CD4-positive, alpha-beta T cell treated with Interleukin-15 for 4 hours (primary cell): ENCODE data around the gene PMVK.
A peak's percentile ranks its signal among the peaks of the same experiment; 100 is the strongest.

ENCODE experiments used
- DNase-seq: peaks from one replicate; pipeline ENCODE4 v3.0.0-alpha.2; 2020; ENCODE audit warnings: low spot score

PMVK gene

DNA sequence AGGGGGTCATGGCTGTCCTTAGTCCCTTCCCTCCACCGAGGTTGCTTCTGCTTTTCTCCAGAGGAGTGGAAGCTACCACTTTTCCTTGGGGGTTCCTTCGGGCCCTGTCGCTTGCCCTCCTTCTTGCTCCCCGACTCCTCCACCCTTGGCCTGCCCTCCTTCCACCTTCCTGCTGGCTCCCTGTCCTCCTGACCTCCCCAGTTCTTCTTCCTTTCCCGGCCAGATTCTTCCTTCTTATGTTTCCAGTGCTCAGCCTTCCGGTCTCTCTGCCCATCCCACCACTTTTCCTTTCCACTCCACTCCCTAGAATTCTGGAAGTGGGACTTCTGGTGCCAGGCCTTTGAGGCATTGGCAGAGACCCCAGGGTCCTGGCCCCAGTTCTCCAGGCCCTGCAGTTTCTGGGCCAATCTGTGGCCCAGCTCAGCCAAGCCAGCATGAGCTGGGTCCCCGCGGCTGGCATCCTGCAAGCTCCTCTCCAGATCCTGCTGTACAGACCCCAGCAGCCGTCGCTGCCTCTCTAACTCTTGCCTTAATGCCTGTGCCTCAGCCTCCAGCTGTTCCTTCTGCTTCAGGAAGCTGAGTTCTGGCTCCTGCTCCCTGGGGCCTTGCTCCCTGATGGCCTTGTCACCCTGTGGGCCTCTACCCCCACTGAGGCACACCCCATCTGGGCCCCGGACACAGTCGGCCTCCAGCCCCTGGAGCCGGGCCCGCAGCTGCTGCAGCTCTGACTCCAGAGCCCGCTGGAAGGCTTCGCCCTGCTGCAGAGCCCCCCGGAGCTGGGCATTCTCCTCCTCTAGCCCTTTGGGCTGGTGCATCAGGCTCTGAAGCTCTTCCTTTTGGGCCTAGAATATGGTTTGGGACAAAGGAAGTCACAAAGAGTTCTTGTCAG is 9.7 kb upstream of the PMVK start:
- no peak for DNase-seq

DNA sequence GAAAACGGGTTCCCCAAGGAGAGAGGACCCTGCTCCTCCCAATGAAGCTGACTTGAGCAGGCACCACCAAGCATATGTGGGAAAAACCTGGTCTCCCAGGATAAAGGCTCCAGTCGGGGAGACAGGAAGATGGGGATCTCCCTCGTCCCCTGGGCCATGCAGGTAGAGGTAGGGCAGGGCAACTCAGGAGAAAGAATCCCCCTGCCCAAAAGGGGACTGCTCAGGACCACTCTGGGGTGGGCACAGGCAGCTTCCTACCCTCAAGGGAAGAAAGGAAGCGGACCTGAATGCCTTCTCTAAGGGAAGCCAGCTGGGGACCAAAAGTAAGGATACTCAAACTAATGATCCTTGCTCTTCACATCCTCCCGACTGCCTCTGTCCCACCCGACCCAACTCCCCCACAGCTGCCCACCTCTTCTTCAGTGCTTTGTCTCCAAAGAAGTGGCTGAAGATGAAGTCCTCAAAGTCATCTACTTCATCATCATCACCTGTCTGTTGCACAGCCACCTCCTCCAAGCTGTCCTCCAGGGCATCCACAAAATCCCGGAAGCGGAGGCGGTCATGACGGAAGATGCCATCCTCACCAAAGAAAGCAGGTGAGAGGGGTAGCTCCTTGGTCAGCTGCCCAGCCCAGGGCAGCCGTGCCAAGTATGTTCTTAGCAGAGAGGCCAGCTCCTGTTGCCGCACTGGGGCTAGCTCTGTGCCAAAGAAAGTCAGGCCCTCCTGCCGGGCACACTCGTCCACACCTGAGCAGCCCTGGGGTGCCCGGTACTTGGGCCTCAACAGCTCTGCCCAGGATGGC is 8.8 kb upstream of the PMVK start:
- DNase-seq, result no peak

DNA sequence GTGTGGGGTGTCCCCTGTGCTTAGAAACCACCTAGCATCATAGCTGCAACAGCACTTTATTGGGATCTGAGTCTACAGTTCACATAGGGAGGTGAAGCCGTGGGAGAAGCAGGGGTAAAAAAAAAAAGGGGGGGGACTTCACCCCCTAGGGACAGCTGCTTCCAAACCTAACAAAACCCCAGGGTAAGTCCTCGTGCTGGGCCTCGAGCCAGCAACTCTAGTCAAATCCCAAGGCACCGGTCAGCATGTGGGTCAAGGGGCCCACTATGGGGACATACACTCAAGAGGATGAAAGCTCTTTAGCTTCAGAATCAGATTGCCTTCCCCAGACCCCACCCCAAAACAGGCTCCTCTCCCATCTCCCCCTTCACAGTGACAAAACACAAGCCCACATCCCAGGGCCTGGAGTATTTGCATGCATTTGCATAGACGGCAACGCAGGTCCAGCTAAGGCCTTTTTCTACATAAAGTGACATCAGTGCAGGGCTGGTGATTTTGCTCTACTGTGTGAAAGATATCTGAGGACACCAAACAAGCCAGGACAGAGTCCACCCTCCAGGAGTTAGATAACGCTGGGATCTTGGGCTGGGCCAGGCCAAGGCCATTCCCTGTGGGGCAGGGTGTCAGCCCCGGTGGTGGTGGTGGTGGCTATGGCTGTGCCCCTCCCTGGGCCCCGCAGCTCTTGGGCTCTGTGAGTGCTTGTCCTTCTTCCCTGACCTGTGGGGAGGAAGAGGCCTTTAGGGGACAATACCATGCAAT is 8.1 kb upstream of the PMVK start:
- no peak for DNase-seq

DNA sequence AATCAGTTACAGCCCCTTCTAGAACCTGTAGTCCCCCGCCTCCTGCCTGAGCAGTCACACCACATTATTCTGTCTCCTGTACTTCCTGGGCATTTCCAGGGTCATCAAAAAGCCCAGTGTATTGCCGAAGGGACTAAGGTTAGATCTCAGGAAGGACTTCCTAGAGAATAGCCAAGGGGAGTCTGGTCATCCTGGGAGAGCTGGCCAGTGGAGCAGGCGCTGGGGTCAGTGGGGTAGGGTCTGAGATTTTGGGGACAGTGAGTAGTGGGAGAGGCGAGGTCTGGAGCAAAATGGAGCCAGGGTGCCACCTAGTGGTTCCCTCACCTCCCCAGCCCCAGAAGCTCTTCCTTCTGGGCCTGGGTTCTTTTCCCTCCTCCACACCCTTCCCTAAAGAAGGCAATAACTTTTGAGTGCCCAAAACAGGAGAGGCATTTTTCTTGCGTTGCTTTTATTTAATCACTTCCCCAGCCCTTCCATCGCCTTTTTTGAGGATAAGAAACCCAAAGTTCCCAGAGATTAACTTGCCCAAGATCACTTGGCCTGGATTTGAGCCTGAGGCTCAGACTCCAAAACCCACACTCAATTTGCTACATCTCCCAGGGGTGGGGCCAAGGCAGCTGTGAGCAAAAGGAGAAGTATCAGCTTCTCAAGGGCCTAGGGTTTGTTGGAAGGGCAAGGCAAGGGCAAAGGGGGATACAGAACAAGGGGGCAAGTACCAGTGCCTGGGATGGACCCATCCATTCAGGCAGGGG is 7.3 kb upstream of the PMVK start:
- peak; percentile 23 for DNase-seq

DNA sequence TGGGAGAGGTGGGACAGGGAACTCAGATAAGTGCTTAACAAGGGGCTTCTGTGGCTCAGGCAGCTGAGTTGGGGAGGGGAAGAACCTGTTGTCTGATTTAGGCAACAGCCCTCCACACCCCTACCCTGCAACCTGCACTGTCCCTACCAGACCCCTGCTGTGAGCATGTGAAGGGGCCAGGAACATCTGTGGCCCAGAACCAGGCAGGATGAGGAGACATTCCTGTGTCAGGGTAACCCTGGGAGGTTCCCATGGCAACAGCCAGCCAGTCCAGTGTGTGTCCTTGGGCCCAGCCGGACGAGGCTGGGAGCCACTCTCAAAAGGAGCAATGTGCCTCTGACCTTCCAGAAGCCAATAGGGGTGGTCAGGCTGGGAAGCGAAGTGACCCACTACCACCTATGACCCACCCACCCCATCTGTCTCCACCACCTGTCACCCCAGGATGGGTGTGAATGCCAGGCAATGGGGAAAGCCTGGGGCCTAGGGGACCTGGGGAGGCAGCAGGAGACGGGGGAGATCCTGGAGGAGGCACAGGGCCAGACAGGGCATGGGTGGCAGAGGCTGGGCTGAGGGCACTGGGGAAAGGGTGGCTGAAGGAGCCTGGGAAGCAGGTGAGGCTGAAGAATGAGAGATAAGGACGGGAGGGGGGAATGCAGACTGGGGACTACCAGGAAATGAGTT is 5.0 kb upstream of the PMVK start:
- no peak for DNase-seq

DNA sequence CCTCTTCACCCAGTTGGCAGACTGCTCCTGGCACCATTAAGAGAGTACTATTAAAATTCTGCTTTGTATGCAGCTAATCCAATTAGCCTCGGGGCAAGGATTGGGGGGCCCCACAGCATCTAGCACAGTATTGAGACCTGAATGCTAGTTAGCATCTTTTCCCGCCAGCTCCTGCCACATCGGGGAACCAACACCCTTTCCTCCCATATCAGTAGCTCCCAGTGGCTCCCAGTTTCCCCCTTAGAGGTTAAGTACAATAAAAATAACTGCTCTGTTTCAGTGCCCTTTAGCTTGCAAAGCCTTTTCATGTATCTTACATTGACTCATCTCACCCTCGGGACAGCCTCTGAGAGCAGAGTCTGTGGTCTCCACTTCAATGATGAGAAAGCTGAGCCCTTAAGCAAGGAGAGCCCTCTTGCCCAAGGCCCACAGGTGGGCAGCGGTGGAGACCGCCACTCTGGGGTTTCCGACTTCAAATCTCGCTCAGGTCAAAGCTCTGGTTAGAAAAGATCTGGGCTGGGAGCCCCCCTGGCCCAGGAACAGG is 4.2 kb upstream of the PMVK start:
- DNase-seq, result peak; percentile 23

DNA sequence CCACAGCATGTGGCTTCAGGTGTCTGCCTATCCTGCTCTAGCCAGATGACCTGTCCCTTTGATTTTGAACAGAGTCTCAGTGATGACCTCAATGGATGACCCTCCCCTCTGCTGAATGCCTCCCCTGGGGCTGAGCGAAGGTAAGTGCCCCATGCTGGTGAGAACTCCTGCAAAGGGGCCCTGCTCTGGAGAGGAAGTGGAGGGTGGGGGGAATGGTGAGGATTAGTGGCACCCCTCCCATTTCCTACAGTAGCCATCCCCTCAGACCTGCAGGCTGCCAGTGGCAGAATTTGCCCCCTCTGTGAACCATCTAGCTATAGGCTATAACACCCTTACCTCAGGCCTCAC is 3.7 kb upstream of the PMVK start:
- no peak for DNase-seq

DNA sequence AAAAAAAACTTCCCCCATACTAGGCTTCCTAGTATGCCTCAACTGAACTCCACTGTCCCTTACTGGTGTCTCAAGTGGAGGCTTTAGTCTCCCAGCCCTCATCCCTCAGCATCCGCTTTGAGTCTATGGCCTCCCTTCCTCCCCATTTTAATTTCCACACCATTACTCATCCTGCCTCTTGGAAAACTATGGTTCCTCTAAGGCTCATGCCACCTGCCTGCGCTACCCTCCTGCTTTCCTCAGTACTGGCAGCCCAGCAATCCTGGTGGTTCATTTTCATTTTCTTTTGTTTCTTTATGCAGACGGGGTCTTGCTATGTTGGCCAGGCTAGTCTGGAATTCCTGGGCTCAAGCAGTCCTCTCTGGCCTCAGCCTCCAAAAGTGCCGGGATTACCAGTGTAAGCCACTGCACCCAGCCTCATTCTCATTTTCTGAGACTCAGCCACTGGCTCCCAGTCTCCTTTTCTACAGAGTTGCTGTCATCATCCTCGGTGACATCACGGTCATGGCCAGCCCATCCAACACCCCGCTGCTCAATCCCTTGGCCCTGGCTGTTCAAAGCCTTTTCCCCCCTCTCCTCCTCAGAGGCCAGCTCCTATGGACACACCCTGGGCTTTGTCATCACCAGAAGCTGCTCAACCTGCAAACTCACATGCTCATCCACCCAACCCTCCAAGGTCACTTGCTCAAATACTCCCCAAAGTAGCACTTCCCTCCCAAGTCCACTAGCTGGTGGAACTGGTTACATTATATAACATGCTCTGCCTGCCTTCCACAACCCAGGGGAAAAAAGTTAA is 2.3 kb upstream of the PMVK start:
- no peak for DNase-seq

DNA sequence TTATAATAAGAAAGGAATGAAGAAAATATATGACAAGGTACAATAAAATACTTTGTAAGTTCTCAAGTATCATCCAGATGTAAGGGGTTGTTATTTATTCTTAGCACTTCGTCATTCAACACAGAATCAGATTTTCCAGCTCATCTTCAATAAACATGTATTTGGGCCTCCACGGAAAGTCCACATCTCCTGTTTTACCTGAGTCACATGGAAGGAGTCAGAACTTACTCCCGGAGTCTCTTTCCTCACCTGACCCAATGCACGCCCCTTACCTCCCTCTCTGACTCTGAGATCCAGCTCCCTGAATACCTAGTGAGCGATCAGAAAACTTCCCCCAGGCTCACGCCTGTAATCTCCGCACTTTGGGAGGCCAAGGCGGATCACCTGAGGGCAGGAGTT is 1.5 kb upstream of the PMVK start:
- no peak for DNase-seq

DNA sequence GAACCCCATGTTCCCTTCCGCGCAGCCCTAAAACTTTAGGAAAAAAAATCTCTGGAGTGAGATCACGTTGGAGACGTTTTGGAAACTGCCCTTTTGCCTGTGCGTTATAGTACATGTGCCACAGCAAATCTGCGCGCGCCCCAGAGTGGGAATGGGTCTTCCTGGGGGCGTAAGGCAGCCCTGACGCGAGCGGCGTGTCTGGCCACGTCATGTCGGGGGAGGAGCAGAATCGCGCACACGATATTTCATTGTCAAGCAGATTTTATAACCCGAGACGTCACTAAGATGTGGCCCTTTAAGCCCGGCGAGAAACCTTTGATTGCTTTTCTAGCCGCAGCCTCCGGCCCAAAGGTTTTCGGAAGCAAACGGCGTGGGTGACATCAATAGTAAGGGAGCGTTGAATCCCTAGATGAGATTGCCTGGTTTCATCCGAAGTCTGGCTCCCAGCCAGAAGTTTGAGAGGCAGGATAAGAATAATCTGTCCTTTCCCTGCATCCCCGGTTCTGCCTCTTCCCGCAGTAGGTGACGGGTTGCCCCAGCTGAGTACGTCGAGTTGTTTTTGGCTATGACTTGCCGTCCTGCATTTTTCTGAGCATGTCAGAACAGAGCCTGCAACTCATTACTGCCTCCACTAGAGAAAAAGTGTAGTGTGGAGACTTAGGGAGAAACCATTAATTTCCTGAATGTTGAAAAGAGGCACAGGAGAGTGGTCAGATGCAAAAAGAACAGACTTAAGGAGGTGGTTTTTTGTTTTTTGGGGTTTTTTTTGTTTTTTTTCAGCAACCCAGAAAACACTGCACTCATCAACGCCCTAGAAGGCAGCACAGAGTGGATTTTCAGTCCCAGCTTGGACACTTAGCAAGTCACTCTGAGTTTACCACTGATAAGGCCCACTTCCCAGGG is 817 bp upstream of the PMVK start:
- DNase-seq, result peak; percentile 84

DNA sequence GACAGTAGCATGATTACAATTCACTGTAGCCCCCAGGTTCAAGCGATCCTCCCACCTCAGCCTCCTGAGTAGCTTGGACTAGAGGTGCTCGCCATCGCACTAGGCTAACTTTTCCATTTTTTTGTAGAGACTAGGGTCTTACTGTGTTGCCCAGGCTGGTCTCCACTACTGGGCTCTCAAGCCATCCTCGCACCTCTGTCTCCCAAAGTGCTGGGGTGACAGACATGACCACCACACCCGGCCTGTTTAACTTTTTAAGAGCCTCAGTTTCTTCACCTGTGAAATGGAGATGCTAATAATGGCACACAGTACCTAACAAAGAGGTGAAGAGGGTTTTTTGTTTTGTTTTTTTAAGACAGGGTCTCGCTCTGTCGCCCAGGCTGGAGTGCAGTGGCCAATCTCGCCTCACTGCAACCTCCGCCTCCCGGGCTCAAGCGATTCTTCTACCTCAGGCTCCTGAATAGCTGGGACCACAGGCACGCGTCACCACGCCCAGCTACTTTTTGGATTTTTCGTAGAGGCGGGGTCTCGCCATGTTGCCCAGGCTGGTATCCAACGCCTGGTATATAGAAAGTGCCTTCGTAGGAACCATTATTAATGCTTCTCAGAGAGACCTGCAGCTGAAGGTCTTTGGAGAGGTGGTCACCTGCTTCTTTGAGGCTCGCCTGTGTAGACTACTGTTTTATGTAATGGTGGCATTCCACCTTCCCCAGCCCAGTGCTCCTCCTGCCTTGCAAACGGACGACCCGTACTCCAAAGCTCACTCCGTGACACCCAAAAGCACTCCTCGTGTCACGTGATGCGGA is 567 bp downstream of the PMVK start:
- DNase-seq, result no peak

DNA sequence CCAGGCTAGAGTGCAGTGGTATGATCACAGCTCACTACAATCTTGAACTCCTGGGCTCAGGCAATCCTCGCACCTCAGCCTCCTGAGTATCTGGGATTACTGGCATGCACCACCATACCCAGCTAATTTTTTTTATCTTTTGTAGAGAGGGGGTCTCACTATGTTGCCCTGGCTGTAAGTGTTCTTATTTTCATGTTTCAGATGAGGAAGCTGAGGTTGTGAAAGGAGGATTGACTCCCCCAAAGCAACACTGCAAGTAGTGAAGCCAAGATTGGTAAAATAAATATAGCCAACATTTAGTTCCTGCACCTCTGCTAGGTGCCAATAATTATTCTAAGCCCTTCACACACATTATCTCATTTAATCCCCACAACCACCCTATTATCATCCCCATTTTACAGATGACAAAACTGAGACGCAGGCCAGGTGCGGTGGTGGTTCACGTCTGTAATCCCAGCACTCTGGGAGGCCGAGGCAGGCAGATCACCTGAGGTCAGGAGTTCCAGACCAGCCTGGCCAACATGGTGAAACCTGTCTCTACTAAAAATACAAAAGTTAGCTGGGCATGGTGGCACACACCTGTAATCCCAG is 2.1 kb downstream of the PMVK start:
- DNase-seq, result no peak

DNA sequence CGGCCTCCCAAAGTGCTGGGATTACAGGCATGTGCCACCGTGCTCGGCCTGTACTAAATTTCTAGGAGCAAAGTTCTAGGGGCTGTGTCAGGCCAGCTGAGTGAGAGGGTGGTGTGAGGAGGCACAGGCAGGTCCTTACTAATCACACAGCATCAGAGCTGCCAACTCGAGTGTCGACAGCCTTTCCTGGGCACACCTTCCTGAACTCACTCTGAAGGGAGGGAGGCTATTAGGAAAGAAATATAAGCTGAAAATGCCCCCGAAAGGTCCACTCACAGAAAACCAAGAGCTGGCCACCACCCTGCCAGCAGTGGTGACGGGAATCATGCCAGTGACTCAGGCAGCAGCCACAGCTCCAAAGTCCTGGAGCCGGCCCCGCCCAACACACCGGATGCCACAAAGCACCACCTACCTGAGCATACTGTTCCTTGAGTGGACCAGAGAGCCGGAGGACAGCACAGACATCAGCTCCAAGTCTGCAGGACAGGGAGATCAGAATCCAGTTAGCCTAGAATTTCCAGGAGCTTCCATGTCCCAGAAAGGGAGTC is 4.5 kb downstream of the PMVK start:
- DNase-seq, result no peak

DNA sequence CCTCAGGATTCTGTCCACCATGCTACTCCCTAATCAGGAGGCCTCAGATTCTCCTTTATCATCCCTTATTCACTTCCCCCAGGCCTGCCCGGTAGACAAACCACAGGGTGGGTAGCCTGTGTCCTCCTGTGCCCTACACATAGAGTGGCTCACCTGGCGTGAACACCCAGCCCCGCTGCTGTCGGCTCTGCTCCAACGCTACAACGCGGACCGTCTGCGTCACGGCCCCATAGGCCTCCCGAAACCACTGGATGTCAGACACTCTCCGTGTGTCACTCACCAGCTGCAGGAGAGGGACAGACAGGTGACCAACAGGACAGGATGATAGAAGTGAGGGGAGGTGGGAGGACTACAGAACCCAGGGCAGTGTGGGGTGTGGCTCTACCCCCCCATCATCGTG is 10.3 kb downstream of the PMVK start:
- DNase-seq, result no peak

DNA sequence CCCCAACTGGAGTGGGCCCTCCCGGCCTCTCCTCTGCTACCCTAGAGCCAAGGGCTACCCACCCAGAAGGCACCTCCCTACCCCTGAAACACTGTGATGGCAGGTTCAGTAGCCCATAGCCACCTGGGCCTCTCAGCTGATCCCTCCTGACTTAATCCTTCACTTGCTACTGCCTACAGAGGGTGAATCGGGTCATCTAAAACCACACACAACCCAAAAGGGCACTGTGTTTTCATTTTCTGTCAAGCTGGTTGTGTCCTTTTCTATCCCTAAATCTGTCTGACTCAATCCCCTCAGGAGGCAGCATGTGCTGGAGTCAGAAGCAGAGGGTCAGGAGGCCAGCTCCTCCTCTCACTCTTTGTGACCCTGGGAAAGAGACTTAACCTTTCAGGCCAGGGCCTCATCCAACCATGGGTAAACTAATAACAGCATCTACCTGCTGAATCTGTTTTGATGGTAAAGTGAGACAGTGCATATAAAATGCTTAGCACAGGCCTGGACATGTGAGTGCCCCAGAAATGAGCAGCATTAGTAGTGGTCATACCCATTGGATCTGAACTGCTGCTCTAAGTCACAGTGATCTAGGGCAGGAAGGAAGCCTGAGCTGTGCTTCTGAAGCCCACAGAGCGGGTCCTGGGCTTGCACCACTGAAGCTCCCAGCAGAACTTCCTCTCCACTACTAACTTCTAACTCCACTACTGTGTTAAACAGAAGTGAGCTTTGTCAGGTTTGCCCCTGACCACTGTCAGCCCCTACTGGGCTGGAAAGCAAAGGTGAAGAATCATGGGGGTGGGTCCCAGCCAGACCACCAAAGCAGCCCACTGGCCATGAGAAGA is 11.0 kb downstream of the PMVK start:
- no peak for DNase-seq

DNA sequence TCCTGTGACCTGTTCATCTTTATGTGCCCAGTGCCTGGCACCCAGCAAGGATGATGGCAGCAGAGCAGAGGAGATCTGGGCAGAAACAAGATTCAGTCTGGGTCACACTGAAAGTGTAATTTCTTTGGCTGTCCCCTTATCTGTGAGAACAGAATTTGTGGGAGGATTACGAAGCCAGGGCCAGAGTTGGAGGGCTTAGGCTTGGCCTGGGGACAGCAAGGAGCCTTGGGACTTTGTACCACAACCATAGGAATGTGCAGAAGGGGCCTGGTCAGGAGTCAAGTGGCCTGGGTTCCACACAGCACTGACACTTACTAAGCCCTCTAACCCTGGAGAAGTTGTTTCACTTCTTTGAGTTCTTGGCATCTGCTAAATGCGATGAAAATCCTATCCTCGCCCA is 12.8 kb downstream of the PMVK start:
- DNase-seq, result no peak

DNA sequence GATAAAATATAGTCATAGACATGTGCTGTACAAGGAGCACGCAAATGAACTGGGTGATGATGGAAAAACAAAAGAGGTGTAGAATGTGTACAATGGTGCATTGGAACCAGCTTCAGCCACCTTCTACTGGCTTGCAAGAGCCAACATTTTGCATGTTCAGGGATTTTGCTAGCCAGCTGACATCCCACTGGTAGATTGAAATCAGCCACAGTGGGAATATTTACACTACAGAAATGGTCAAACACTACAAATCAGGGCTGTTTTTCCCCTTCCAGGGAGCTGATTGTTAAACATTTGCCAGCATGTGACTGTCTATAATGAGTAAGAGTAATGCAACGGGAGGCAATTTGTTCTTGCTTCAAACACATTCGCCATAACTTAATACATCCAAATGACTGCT is 23.2 kb downstream of the PMVK start:
- DNase-seq, result no peak
